HTERT RPE-1 (cell line): Measurements from ENCODE around the gene SHISA6.

Experiments
- in situ Hi-C: fragments of 300-500 bp; cut with MboI; formaldehyde crosslinking; loops from 4 replicates; pipeline ENCODE4 v1.14.3; 2020; ENCODE audit warnings: low sequenced_read_pairs

The SHISA6 gene

GRCh38 chr17:11514565-11514964 lies 273.6 kb downstream of the SHISA6 start:
- in situ Hi-C loops = no loop called here

GRCh38 chr17:11514981-11515680 lies 274.1 kb downstream of the SHISA6 start:
- in situ Hi-C loops = no loop called here

- in situ Hi-C loops = no loop called here
Observed at GRCh38 chr17:11515901-11516300, 274.9 kb downstream of the SHISA6 start.

- in situ Hi-C loops = no loop called here
Observed at GRCh38 chr17:11535231-11535630, 294.2 kb downstream of the SHISA6 start.

- in situ Hi-C loops = no loop called here
Observed at GRCh38 chr17:11538366-11538765, 297.4 kb downstream of the SHISA6 start.

GRCh38 chr17:11539637-11540036 lies 298.6 kb downstream of the SHISA6 start:
- in situ Hi-C loops = no loop called here

- in situ Hi-C loops = no loop called here
Observed at GRCh38 chr17:11545002-11545401, 304.0 kb downstream of the SHISA6 start.

- in situ Hi-C loops = no loop called here
Observed at GRCh38 chr17:11545696-11546095, 304.7 kb downstream of the SHISA6 start.

- in situ Hi-C loops = no loop called here
Observed at GRCh38 chr17:11547853-11548252, 306.8 kb downstream of the SHISA6 start.

- in situ Hi-C loops = no loop called here
Observed at GRCh38 chr17:11548398-11548797, 307.4 kb downstream of the SHISA6 start.

- in situ Hi-C loops = no loop called here
Observed at GRCh38 chr17:11550431-11550830, 309.4 kb downstream of the SHISA6 start.

GRCh38 chr17:11551442-11551841 lies 310.4 kb downstream of the SHISA6 start:
- in situ Hi-C loops = no loop called here

GRCh38 chr17:11553135-11553534 lies 312.1 kb downstream of the SHISA6 start:
- in situ Hi-C loops = no loop called here

- in situ Hi-C loops = no loop called here
Observed at GRCh38 chr17:11554042-11554441, 313.0 kb downstream of the SHISA6 start.

- in situ Hi-C loops = no loop called here
Observed at GRCh38 chr17:11554542-11554941, 313.5 kb downstream of the SHISA6 start.

GRCh38 chr17:11555530-11555929 lies 314.5 kb downstream of the SHISA6 start:
- in situ Hi-C loops = no loop called here

GRCh38 chr17:11557727-11558452 lies 316.9 kb downstream of the SHISA6 start:
- in situ Hi-C loops = no loop called here

- in situ Hi-C loops = no loop called here
Observed at GRCh38 chr17:11558681-11559234, 317.7 kb downstream of the SHISA6 start.

GRCh38 chr17:11559601-11560000 lies 318.6 kb downstream of the SHISA6 start:
- in situ Hi-C loops = no loop called here

- in situ Hi-C loops = no loop called here
Observed at GRCh38 chr17:11561281-11561680, 320.3 kb downstream of the SHISA6 start.

- in situ Hi-C loops = no loop called here
Observed at GRCh38 chr17:11561702-11562101, 320.7 kb downstream of the SHISA6 start.
